Myometrial cell (primary cell): Measurements from ENCODE around the gene FYB1. TPM values are rescaled to one million over a fixed set of nuclear protein-coding genes. Genes with fewer than 3 reads are reported as not detected.

ENCODE experiments used
- total RNA-seq: library from RNA; depleted of rRNA; stranded (reverse); fragments of >200 nt; gene quantifications from 2 replicates; pipeline ENCODE4 v1.2.3, GENCODE V29; 2015

Gene FYB1, protein sequence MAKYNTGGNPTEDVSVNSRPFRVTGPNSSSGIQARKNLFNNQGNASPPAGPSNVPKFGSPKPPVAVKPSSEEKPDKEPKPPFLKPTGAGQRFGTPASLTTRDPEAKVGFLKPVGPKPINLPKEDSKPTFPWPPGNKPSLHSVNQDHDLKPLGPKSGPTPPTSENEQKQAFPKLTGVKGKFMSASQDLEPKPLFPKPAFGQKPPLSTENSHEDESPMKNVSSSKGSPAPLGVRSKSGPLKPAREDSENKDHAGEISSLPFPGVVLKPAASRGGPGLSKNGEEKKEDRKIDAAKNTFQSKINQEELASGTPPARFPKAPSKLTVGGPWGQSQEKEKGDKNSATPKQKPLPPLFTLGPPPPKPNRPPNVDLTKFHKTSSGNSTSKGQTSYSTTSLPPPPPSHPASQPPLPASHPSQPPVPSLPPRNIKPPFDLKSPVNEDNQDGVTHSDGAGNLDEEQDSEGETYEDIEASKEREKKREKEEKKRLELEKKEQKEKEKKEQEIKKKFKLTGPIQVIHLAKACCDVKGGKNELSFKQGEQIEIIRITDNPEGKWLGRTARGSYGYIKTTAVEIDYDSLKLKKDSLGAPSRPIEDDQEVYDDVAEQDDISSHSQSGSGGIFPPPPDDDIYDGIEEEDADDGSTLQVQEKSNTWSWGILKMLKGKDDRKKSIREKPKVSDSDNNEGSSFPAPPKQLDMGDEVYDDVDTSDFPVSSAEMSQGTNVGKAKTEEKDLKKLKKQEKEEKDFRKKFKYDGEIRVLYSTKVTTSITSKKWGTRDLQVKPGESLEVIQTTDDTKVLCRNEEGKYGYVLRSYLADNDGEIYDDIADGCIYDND
- not detected in 2 replicates for total RNA-seq

GRCh38 chr5:39219437-39219836, at the start of gene FYB1:
FYB1 (minus strand) TSS chr5:39219563; CDS start chr5:39202960, 16,603 bp downstream.

GRCh38 chr5:39074017-39074814, 145.1 kb downstream of the FYB1 start, which contains the start of gene RICTOR:
RICTOR (minus strand) TSS chr5:39074399; CDS start chr5:39074377, 22 bp downstream.

Other genes starting within 250 kb of the FYB1 start
- gene RICTOR, start 145.2 kb downstream of the FYB1 start, total RNA-seq: 7.2 and 11.2 TPM in 2 replicates
- not detected in 2 replicates for gene C9, start 144.9 kb upstream of the FYB1 start, total RNA-seq
- gene DAB2, start 205.4 kb upstream of the FYB1 start, total RNA-seq: 53.9 and 64.3 TPM in 2 replicates